IMR-90 (cell line): ENCODE data around the gene CYTH1. TPM values are rescaled to one million over a fixed set of nuclear protein-coding genes. Genes with fewer than 3 reads are reported as not detected.

Experiments used
- ATAC-seq: fragments of 200-7000 bp; cut with Tn5 transposase; 2 replicates; pipeline ENCODE4 v1.9.1; 2020; ENCODE audit warnings: low read depth, mild to moderate bottlenecking, moderate library complexity
- BruUV-seq: library from RNA; stranded (reverse); fragments of 400-500 nt; replicated peaks from 2 replicates; lab custom pipeline; 2021; lab: Mats Ljungman, UMichigan
- CTCF ChIA-PET: fragments of 300-600 bp; formaldehyde crosslinking; extraction: SDS; loops from one replicate; lab custom pipeline; 2021; ENCODE audit warnings: antibody characterized with exemption; lab: Yijun Ruan, JAX
- POLR2A ChIA-PET: fragments of 300-600 bp; sonication (Branson Sonifier 250); formaldehyde crosslinking; loops from one replicate; lab custom pipeline; 2022; ENCODE audit warnings: antibody characterized with exemption; ENCODE audit not compliant: unreplicated experiment; lab: Charles Lee
- DNase-seq: peaks from one replicate; pipeline ENCODE4 v3.0.0; 2013
- H2AFZ ChIP-seq: replicated peaks from 2 replicates; pipeline ENCODE3; 2013; ENCODE audit warnings: low read length, mild to moderate bottlenecking; ENCODE audit not compliant: poor library complexity
- H2AK5ac ChIP-seq: 2 replicates; pipeline ENCODE4 v1.6.1; 2013; ENCODE audit warnings: low read depth, low read length, inconsistent platforms
- H2AK9ac ChIP-seq: replicated peaks from 2 replicates; pipeline ENCODE3; 2013; ENCODE audit warnings: mild to moderate bottlenecking, low read depth, low read length, moderate library complexity; ENCODE audit not compliant: poor library complexity
- H2BK120ac ChIP-seq: 2 replicates; pipeline ENCODE4 v1.6.1; 2013; ENCODE audit warnings: low read depth, low read length, inconsistent platforms
- H2BK15ac ChIP-seq: 3 replicates; pipeline ENCODE4 v1.6.1; 2013; ENCODE audit warnings: low read depth, low read length, inconsistent platforms
- H2BK20ac ChIP-seq: 2 replicates; pipeline ENCODE4 v1.6.1; 2013; ENCODE audit warnings: low read depth, mild to moderate bottlenecking, inconsistent platforms, low read length, moderate library complexity
- H2BK5ac ChIP-seq: 2 replicates; pipeline ENCODE4 v1.6.1; 2013; ENCODE audit warnings: mild to moderate bottlenecking, low read depth, low read length, inconsistent platforms; ENCODE audit not compliant: poor library complexity, severe bottlenecking
- H3K14ac ChIP-seq: replicated peaks from 2 replicates; pipeline ENCODE4 v1.6.1; 2013; ENCODE audit warnings: low read depth, low read length, inconsistent platforms
- H3K18ac ChIP-seq: 2 replicates; pipeline ENCODE4 v1.6.1; 2013; ENCODE audit warnings: low read depth, low read length, control low read depth
- H3K23ac ChIP-seq: 2 replicates; pipeline ENCODE4 v1.6.1; 2013; ENCODE audit warnings: low read depth, low read length, inconsistent platforms
- H3K27ac ChIP-seq: 2 replicates; pipeline ENCODE4 v1.5.1; 2013; ENCODE audit warnings: mild to moderate bottlenecking, control low read depth, low read length; ENCODE audit not compliant: insufficient read depth
- H3K27me3 ChIP-seq: 2 replicates; pipeline ENCODE4 v1.6.1; 2013; ENCODE audit warnings: low read length; ENCODE audit not compliant: control insufficient read depth, insufficient read depth
- H3K36me3 ChIP-seq: 2 replicates; pipeline ENCODE4 v1.6.1; 2013; ENCODE audit warnings: low read length, mixed read lengths; ENCODE audit not compliant: control insufficient read depth, insufficient read depth
- H3K4ac ChIP-seq: 2 replicates; pipeline ENCODE4 v1.6.1; 2013; ENCODE audit warnings: low read depth, low read length, inconsistent platforms
- H3K4me1 ChIP-seq: 2 replicates; pipeline ENCODE4 v1.6.1; 2013; ENCODE audit warnings: low read length, mixed read lengths; ENCODE audit not compliant: control insufficient read depth, insufficient read depth
- H3K4me2 ChIP-seq: 2 replicates; pipeline ENCODE4 v1.6.1; 2013; ENCODE audit warnings: low read depth, mild to moderate bottlenecking, control low read depth, low read length, moderate library complexity
- H3K4me3 ChIP-seq: 2 replicates; pipeline ENCODE4 v1.5.1; 2013; ENCODE audit warnings: low read depth, mild to moderate bottlenecking, control low read depth, low read length, moderate library complexity; ENCODE audit not compliant: insufficient read depth
- H3K56ac ChIP-seq: 2 replicates; pipeline ENCODE4 v1.6.1; 2013; ENCODE audit warnings: low read length, inconsistent platforms; ENCODE audit not compliant: insufficient read depth; ENCODE audit errors: extremely low read depth
- H3K79me1 ChIP-seq, 2 experiments: 2 replicates each; pipeline ENCODE4 v1.6.1; 2013; ENCODE audit warnings: low read length in 2 of 2, inconsistent platforms in 1 of 2, low read depth in 1 of 2
- H3K9ac ChIP-seq: 2 replicates; pipeline ENCODE4 v1.6.1; 2013; ENCODE audit warnings: low read depth, low read length, control low read depth
- H3K9me1 ChIP-seq: 2 replicates; pipeline ENCODE4 v1.6.1; 2013; ENCODE audit warnings: low read length, inconsistent platforms; ENCODE audit not compliant: insufficient read depth
- H3K9me3 ChIP-seq: 2 replicates; pipeline ENCODE4 v1.6.1; 2013; ENCODE audit warnings: low read length; ENCODE audit not compliant: control insufficient read depth, insufficient read depth
- H4K20me1 ChIP-seq: 2 replicates; pipeline ENCODE4 v1.6.1; 2013; ENCODE audit warnings: low read length, inconsistent platforms; ENCODE audit not compliant: insufficient read depth
- H4K5ac ChIP-seq: 2 replicates; pipeline ENCODE4 v1.6.1; 2013; ENCODE audit warnings: mild to moderate bottlenecking, low read depth, low read length, control low read depth
- H4K8ac ChIP-seq, 2 experiments: 2 replicates each; pipeline ENCODE4 v1.6.1; 2013; ENCODE audit warnings: low read depth in 2 of 2, low read length in 2 of 2, control low read depth in 1 of 2, inconsistent platforms in 1 of 2
- H4K91ac ChIP-seq: 2 replicates; pipeline ENCODE4 v1.6.1; 2013; ENCODE audit warnings: low read depth, low read length, inconsistent platforms; ENCODE audit not compliant: insufficient read depth
- BHLHE40 ChIP-seq: fragments of 150-350 bp; IDR thresholded peaks from 2 replicates; pipeline ENCODE4 v1.6.1; 2016; ENCODE audit warnings: mild to moderate bottlenecking, low read depth, low read length
- CEBPB ChIP-seq: IDR thresholded peaks from 2 replicates; pipeline ENCODE4 v1.6.1; 2012; ENCODE audit warnings: low read depth, low read length, improper control_type of control experiment
- CHD1 ChIP-seq: IDR thresholded peaks from 2 replicates; pipeline ENCODE4 v1.6.1; 2012; ENCODE audit warnings: low read depth, low read length, improper control_type of control experiment
- FOS ChIP-seq: fragments of 150-350 bp; IDR thresholded peaks from 2 replicates; pipeline ENCODE4 v1.6.1; 2016; ENCODE audit warnings: low read depth, low read length
- MAFK ChIP-seq: IDR thresholded peaks from 2 replicates; pipeline ENCODE4 v1.6.1; 2012; ENCODE audit warnings: low read depth, low read length, improper control_type of control experiment
- MAZ ChIP-seq: IDR thresholded peaks from 2 replicates; pipeline ENCODE4 v1.6.1; 2012; ENCODE audit warnings: low read depth, mild to moderate bottlenecking, low read length, improper control_type of control experiment, moderate library complexity, borderline replicate concordance
- MXI1 ChIP-seq: IDR thresholded peaks from 2 replicates; pipeline ENCODE4 v1.6.1; 2012; ENCODE audit warnings: low read depth, mild to moderate bottlenecking, low read length, moderate library complexity, borderline replicate concordance
- NFE2L2 ChIP-seq: fragments of 150-350 bp; IDR thresholded peaks from 2 replicates; pipeline ENCODE4 v1.6.1; 2016; ENCODE audit warnings: low read depth, mild to moderate bottlenecking, low read length
- POLR2A ChIP-seq: IDR thresholded peaks from 2 replicates; pipeline ENCODE4 v1.6.1; 2012; ENCODE audit warnings: mild to moderate bottlenecking, low read depth, low read length
- RAD21 ChIP-seq: IDR thresholded peaks from 2 replicates; pipeline ENCODE4 v1.6.1; 2012; ENCODE audit warnings: low read length, improper control_type of control experiment
- RCOR1 ChIP-seq: IDR thresholded peaks from 2 replicates; pipeline ENCODE4 v1.6.1; 2012; ENCODE audit warnings: mild to moderate bottlenecking, low read length, improper control_type of control experiment; ENCODE audit not compliant: insufficient replicate concordance
- RFX5 ChIP-seq: IDR thresholded peaks from 2 replicates; pipeline ENCODE4 v1.8.0; 2012; ENCODE audit warnings: low read depth, mild to moderate bottlenecking, low read length, moderate library complexity
- WGBS, 2 experiments: methylation state at CpG; one replicate each; pipeline versions ENCODE4 v1.1.5 to v1.1.7; 2013; ENCODE audit warnings: missing lambda C conversion rate in 2 of 2; ENCODE audit not compliant: insufficient read length in 1 of 2; ENCODE audit errors: extremely low coverage in 2 of 2; 5-methylcytosine and 5-hydroxymethylcytosine counted together
- dilution Hi-C: fragments of 300-500 bp; cut with HindIII; formaldehyde crosslinking; loops from one replicate; pipeline ENCODE4 v1.14.3; 2018; ENCODE audit warnings: low sequenced_read_pairs; ENCODE audit not compliant: unreplicated experiment
- in situ Hi-C: fragments of 300-500 bp; cut with MboI; formaldehyde crosslinking; loops from 3 replicates; pipeline ENCODE4 v1.14.3; 2019; ENCODE audit warnings: low sequenced_read_pairs, inconsistent platforms, mixed read lengths
- intact Hi-C: fragments of 100-400 bp; cut with micrococcal nuclease; formaldehyde crosslinking; loops from 2 replicates; pipeline ENCODE4 v1.10.0; 2022
- polyA plus RNA-seq, 3 experiments: library from polyadenylated mRNA; depleted of rRNA; stranded (reverse); fragments of >200 nt; gene quantifications; 2 replicates each; pipeline ENCODE4 v1.2.3, GENCODE V29; 2012; ENCODE audit warnings: low replicate concordance in 1 of 3
- total RNA-seq: library from RNA; depleted of rRNA; stranded (reverse); fragments of >200 nt; gene quantifications from 2 replicates; pipeline ENCODE4 v1.2.3, GENCODE V29; 2012
- TF ChIP-seq, protein P1 (sequence below): fragments of 150-350 bp; IDR thresholded peaks from 2 replicates; pipeline ENCODE4 v1.6.1; 2016; ENCODE audit warnings: low read depth, mild to moderate bottlenecking, low read length, moderate library complexity, borderline replicate concordance
- TF ChIP-seq, protein P2 (sequence below): fragments of 150-350 bp; IDR thresholded peaks from 2 replicates; pipeline ENCODE4 v1.6.1; 2017; ENCODE audit warnings: mild to moderate bottlenecking, antibody characterized with exemption, low read length, low read depth
- TF ChIP-seq, protein P3 (sequence below): conservative IDR thresholded peaks from 2 replicates; pipeline ENCODE4 v1.5.1; 2012; ENCODE audit warnings: mild to moderate bottlenecking, low read depth, low read length, improper control_type of control experiment

The CYTH1 gene
- total and polyA plus RNA-seq, 2 of the 4 experiments (the other 2 are of a cell fraction), result 7.9 to 12.4 TPM

DNA sequence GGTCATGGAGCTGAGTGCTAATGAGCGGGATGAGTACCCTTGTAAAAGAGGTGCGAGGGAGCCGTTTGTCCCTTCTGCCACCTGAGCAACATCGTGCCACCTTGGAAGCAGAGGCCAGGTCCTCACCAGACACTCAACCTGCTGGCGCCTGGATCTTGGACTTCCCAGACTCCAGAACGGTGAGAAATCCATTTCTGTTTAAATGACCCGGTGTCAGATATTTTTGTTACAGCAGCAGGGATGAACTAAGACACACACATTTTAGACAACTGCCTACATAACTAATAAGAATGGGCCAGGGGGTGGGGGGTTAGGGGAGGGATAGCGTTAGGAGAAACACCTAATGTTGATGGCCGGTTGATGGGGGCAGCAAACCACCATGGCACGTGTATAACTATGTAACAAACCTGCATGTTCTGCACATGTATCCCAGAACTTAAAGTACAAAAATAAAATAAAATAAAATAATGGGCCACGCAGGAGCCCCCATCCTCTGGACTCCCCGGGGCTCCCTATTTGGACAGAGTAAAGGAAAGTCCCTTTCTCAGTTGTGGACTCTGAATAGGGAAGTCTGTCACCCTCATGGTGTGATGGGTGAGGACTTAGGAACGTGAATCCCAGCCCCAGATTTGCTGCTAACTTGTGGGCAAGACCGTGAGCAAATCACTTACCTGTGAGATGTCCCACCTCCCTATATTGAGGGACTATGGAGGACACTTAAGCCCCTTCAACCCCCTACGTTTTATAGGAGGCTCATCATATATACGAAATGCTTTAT, 144.2 kb downstream of the CYTH1 start:
- Histone ChIP-seq H2BK5ac (no peak overlapping the region), H3K56ac (no peak overlapping the region), H3K18ac (no peak overlapping the region), H3K14ac (no peak overlapping the region), H3K4me2 (no peak overlapping the region), H2BK15ac (no peak overlapping the region), H2BK120ac (no peak overlapping the region), H3K9ac (no peak overlapping the region), H3K23ac (no peak overlapping the region), H2AFZ (no peak overlapping the region), H3K27ac (no peak overlapping the region), H3K4me1 (no peaks in the 10 kb centered on the region), H3K9me1 (0 out of 2 replicates have a peak, but pooled peaks cover 2% of the 10 kb centered on the region), H4K20me1 (no peaks in the 10 kb centered on the region; the same call in 1 of the 2 replicates), H3K4me3 (no peak overlapping the region), H3K27me3 (peaks cover 13% of the 10 kb centered on the region; the same call in 1 of the 2 replicates), H3K36me3 (no peaks in the 10 kb centered on the region), H3K79me1 (no peaks in the 10 kb centered on the region), H3K9me3 (peaks cover 5% of the 10 kb centered on the region; the same call in 1 of the 2 replicates), H2AK9ac (no peak overlapping the region), H2BK20ac (no peak overlapping the region), H3K4ac (no peak overlapping the region), H4K91ac (no peak overlapping the region), H4K5ac (no peak overlapping the region), H4K8ac (no peak overlapping the region), H2AK5ac (no peak overlapping the region)
- ATAC-seq, result no peak
- dilution Hi-C loops, result no loop called here
- intact Hi-C loops, result no loop called here
- 90% methylated on average over 4 of the region's 16 CpGs; no CpG with 5 or more reads in 1 of the 2 experiments for whole genome bisulfite sequencing, 2 experiments
- CTCF ChIA-PET, result interaction anchor here (1.1 kb wide), 1 partner anchor 11 kb away, joined by 9 read pairs; no protein-coding TSS in a partner anchor
- DNase-seq, result no peak
- no TSS peak for BruUV-seq
- POLR2A ChIA-PET, result no interaction called here
- in situ Hi-C loops, result no loop called here
- TF ChIP-seq, protein P1, sequence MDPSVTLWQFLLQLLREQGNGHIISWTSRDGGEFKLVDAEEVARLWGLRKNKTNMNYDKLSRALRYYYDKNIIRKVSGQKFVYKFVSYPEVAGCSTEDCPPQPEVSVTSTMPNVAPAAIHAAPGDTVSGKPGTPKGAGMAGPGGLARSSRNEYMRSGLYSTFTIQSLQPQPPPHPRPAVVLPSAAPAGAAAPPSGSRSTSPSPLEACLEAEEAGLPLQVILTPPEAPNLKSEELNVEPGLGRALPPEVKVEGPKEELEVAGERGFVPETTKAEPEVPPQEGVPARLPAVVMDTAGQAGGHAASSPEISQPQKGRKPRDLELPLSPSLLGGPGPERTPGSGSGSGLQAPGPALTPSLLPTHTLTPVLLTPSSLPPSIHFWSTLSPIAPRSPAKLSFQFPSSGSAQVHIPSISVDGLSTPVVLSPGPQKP, result no peak
- no peak for TF ChIP-seq MXI1
- TF ChIP-seq, protein P2, sequence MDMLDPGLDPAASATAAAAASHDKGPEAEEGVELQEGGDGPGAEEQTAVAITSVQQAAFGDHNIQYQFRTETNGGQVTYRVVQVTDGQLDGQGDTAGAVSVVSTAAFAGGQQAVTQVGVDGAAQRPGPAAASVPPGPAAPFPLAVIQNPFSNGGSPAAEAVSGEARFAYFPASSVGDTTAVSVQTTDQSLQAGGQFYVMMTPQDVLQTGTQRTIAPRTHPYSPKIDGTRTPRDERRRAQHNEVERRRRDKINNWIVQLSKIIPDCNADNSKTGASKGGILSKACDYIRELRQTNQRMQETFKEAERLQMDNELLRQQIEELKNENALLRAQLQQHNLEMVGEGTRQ, result no peak
- no peak for TF ChIP-seq MAFK
- TF ChIP-seq CEBPB, result no peak
- no peak for TF ChIP-seq RCOR1
- no peak for TF ChIP-seq RAD21
- TF ChIP-seq BHLHE40, result no peak
- no peak for TF ChIP-seq FOS
- TF ChIP-seq, protein P3, sequence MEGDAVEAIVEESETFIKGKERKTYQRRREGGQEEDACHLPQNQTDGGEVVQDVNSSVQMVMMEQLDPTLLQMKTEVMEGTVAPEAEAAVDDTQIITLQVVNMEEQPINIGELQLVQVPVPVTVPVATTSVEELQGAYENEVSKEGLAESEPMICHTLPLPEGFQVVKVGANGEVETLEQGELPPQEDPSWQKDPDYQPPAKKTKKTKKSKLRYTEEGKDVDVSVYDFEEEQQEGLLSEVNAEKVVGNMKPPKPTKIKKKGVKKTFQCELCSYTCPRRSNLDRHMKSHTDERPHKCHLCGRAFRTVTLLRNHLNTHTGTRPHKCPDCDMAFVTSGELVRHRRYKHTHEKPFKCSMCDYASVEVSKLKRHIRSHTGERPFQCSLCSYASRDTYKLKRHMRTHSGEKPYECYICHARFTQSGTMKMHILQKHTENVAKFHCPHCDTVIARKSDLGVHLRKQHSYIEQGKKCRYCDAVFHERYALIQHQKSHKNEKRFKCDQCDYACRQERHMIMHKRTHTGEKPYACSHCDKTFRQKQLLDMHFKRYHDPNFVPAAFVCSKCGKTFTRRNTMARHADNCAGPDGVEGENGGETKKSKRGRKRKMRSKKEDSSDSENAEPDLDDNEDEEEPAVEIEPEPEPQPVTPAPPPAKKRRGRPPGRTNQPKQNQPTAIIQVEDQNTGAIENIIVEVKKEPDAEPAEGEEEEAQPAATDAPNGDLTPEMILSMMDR, result no peak
- no peak for TF ChIP-seq NFE2L2
- no peak for TF ChIP-seq POLR2A
- TF ChIP-seq MAZ, result no peak
- no peak for TF ChIP-seq RFX5
- TF ChIP-seq CHD1, result no peak
